UCSD-AML1 (cell line): ENCODE data around the gene WIPF2.
"Not testable (repeated sequence)": the region's sequence is repeated elsewhere in the genome, so short reads cannot be mapped to it uniquely, and the experiment has no call there.

Experiments used
- DNase-seq: peaks from one replicate; lab custom pipeline; 2025; ENCODE audit not compliant: unreplicated experiment; lab: John Stamatoyannopoulos, UW

Gene WIPF2

GRCh38 chr17:40191237-40192208, 27.6 kb upstream of the WIPF2 start:
- DNase-seq = no peak

- DNase-seq = no peak
Measured at GRCh38 chr17:40192961-40193360, 26.1 kb upstream of the WIPF2 start.

- no peak for DNase-seq
Measured at GRCh38 chr17:40194821-40195220, 24.3 kb upstream of the WIPF2 start.

- DNase-seq = no peak
Measured at GRCh38 chr17:40197550-40197949, 21.6 kb upstream of the WIPF2 start.

- not testable (repeated sequence) for DNase-seq
Measured at GRCh38 chr17:40197965-40198456, 21.1 kb upstream of the WIPF2 start.

GRCh38 chr17:40198576-40198975, 20.5 kb upstream of the WIPF2 start:
- no peak for DNase-seq

- no peak for DNase-seq
Measured at GRCh38 chr17:40203131-40203530, 16.0 kb upstream of the WIPF2 start.

GRCh38 chr17:40206193-40206592, 12.9 kb upstream of the WIPF2 start:
- not testable (repeated sequence) for DNase-seq

GRCh38 chr17:40209404-40210093, 9.6 kb upstream of the WIPF2 start:
- no peak for DNase-seq

GRCh38 chr17:40213914-40214313, 5.2 kb upstream of the WIPF2 start:
- DNase-seq = not testable (repeated sequence)

GRCh38 chr17:40218006-40218739, 931 bp upstream of the WIPF2 start:
- no peak for DNase-seq

GRCh38 chr17:40219594-40220338, 662 bp downstream of the WIPF2 start:
- peak; percentile 78 for DNase-seq

- no peak for DNase-seq
Measured at GRCh38 chr17:40224718-40225550, 5.8 kb downstream of the WIPF2 start.

- not testable (repeated sequence) for DNase-seq
Measured at GRCh38 chr17:40229146-40229545, 10.0 kb downstream of the WIPF2 start.

GRCh38 chr17:40230670-40231069, 11.6 kb downstream of the WIPF2 start:
- DNase-seq = no peak

- DNase-seq = not testable (repeated sequence)
Measured at GRCh38 chr17:40231928-40232327, 12.8 kb downstream of the WIPF2 start.

GRCh38 chr17:40241252-40241834, 22.2 kb downstream of the WIPF2 start:
- no peak for DNase-seq

- DNase-seq = no peak
Measured at GRCh38 chr17:40242774-40243173, 23.7 kb downstream of the WIPF2 start.

- DNase-seq = no peak
Measured at GRCh38 chr17:40243761-40244160, 24.7 kb downstream of the WIPF2 start.
